ENCODE data around the gene TEPSIN.

TEPSIN gene

GRCh38 chr17:81263371-81264181 is 24.7 kb upstream of the TEPSIN start:
- H3K9me2 ChIP-seq (replicated peaks; ENCODE audit: insufficient read depth, low read length) = no peaks in the 10 kb centered on the region
- H3K9ac ChIP-seq (ENCODE audit: low read length) = no peak overlapping the region
- no peaks in the 10 kb centered on the region for H3K27me3 ChIP-seq (ENCODE audit: low read length)
- H3K79me2 ChIP-seq (ENCODE audit: insufficient read depth, low read length) = no peaks in the 10 kb centered on the region
- no peak overlapping the region for H3K27ac ChIP-seq (ENCODE audit: low read depth, low read length)
- H3K9me3 ChIP-seq (ENCODE audit: insufficient read depth, low read length) = no peaks in the 10 kb centered on the region
- H3K4me2 ChIP-seq (ENCODE audit: low read depth, low read length, poor library complexity, severe bottlenecking) = no peak overlapping the region
- TF ChIP-seq CTCF (IDR thresholded peaks at IDR 0.05; ENCODE audit: insufficient read depth, low read length, poor library complexity, severe bottlenecking) (no peak), EZH2phosphoT487 (conservative IDR thresholded peaks at IDR 0.05; ENCODE audit: low read length) (no peak)
- H3K4me3 ChIP-seq (ENCODE audit: insufficient read depth, low read length, poor library complexity, severe bottlenecking) = no peak overlapping the region
- no peak overlapping the region for H2AFZ ChIP-seq (ENCODE audit: low read depth, low read length, severe bottlenecking)
- no peaks in the 10 kb centered on the region for H3K36me3 ChIP-seq (ENCODE audit: low read length)
- no peaks in the 10 kb centered on the region for H4K20me1 ChIP-seq (ENCODE audit: low read depth, low read length)
- no peaks in the 10 kb centered on the region for H3F3A ChIP-seq (ENCODE audit: insufficient read depth)

- TF ChIP-seq EZH2phosphoT487 (conservative IDR thresholded peaks at IDR 0.05; ENCODE audit: low read length) = no peak
- Histone ChIP-seq H3K4me3 (ENCODE audit: insufficient read depth, low read length, poor library complexity, severe bottlenecking) (no peak overlapping the region), H3K27ac (ENCODE audit: low read depth, low read length) (no peak overlapping the region), H3F3A (ENCODE audit: insufficient read depth) (no peaks in the 10 kb centered on the region), H3K9ac (ENCODE audit: low read length) (no peak overlapping the region), H3K27me3 (ENCODE audit: low read length) (no peaks in the 10 kb centered on the region), H3K9me3 (ENCODE audit: insufficient read depth, low read length) (no peaks in the 10 kb centered on the region), H3K9me2 (replicated peaks; ENCODE audit: insufficient read depth, low read length) (no peaks in the 10 kb centered on the region), H3K79me2 (ENCODE audit: insufficient read depth, low read length) (no peaks in the 10 kb centered on the region), H3K4me2 (ENCODE audit: low read depth, low read length, poor library complexity, severe bottlenecking) (no peak overlapping the region), H4K20me1 (ENCODE audit: low read depth, low read length) (no peaks in the 10 kb centered on the region), H2AFZ (ENCODE audit: low read depth, low read length, severe bottlenecking) (no peak overlapping the region), H3K36me3 (ENCODE audit: low read length) (no peaks in the 10 kb centered on the region)
Observed at GRCh38 chr17:81261582-81262336, 22.9 kb upstream of the TEPSIN start.

- Histone ChIP-seq H3K4me2 (ENCODE audit: low read depth, low read length, poor library complexity, severe bottlenecking) (no peak overlapping the region), H4K20me1 (ENCODE audit: low read depth, low read length) (no peaks in the 10 kb centered on the region), H3F3A (ENCODE audit: insufficient read depth) (no peaks in the 10 kb centered on the region), H3K36me3 (ENCODE audit: low read length) (no peaks in the 10 kb centered on the region), H3K27me3 (ENCODE audit: low read length) (no peaks in the 10 kb centered on the region), H3K4me3 (ENCODE audit: insufficient read depth, low read length, poor library complexity, severe bottlenecking) (no peak overlapping the region), H3K9ac (ENCODE audit: low read length) (no peak overlapping the region), H3K9me3 (ENCODE audit: insufficient read depth, low read length) (no peaks in the 10 kb centered on the region), H3K27ac (ENCODE audit: low read depth, low read length) (no peak overlapping the region), H3K9me2 (replicated peaks; ENCODE audit: insufficient read depth, low read length) (no peaks in the 10 kb centered on the region), H2AFZ (ENCODE audit: low read depth, low read length, severe bottlenecking) (no peak overlapping the region), H3K79me2 (ENCODE audit: insufficient read depth, low read length) (no peaks in the 10 kb centered on the region)
- TF ChIP-seq CTCF (IDR thresholded peaks at IDR 0.05; ENCODE audit: insufficient read depth, low read length, poor library complexity, severe bottlenecking) = no peak
- TF ChIP-seq EZH2phosphoT487 (conservative IDR thresholded peaks at IDR 0.05; ENCODE audit: low read length) = no peak
Observed at GRCh38 chr17:81261096-81261495, 22.2 kb upstream of the TEPSIN start.

- no peaks in the 10 kb centered on the region for H3K9me3 ChIP-seq (ENCODE audit: insufficient read depth, low read length)
- no peak overlapping the region for H3K9ac ChIP-seq (ENCODE audit: low read length)
- no peaks in the 10 kb centered on the region for H3K27me3 ChIP-seq (ENCODE audit: low read length)
- H2AFZ ChIP-seq (ENCODE audit: low read depth, low read length, severe bottlenecking) = no peak overlapping the region
- H3F3A ChIP-seq (ENCODE audit: insufficient read depth) = no peaks in the 10 kb centered on the region
- H3K4me3 ChIP-seq (ENCODE audit: insufficient read depth, low read length, poor library complexity, severe bottlenecking) = no peak overlapping the region
- H3K36me3 ChIP-seq (ENCODE audit: low read length) = no peaks in the 10 kb centered on the region
- no peak overlapping the region for H3K27ac ChIP-seq (ENCODE audit: low read depth, low read length)
- no peaks in the 10 kb centered on the region for H4K20me1 ChIP-seq (ENCODE audit: low read depth, low read length)
- TF ChIP-seq CTCF (IDR thresholded peaks at IDR 0.05; ENCODE audit: insufficient read depth, low read length, poor library complexity, severe bottlenecking) (no peak), EZH2phosphoT487 (conservative IDR thresholded peaks at IDR 0.05; ENCODE audit: low read length) (no peak)
- no peaks in the 10 kb centered on the region for H3K9me2 ChIP-seq (replicated peaks; ENCODE audit: insufficient read depth, low read length)
- no peak overlapping the region for H3K4me2 ChIP-seq (ENCODE audit: low read depth, low read length, poor library complexity, severe bottlenecking)
- H3K79me2 ChIP-seq (ENCODE audit: insufficient read depth, low read length) = no peaks in the 10 kb centered on the region
Observed at GRCh38 chr17:81260641-81261040, 21.8 kb upstream of the TEPSIN start.
